Natural killer cell treated with Interleukin-12 subunit alpha and Interleukin-12 subunit beta and Interleukin-15 and Interleukin-18, amount 100 ng/mL, for 72 hours (primary cell): Measurements from ENCODE around the gene OR2T5. TPM values are rescaled to one million over a fixed set of nuclear protein-coding genes. Genes with fewer than 3 reads are reported as not detected.
"Not testable (repeated sequence)": the region's sequence is repeated elsewhere in the genome, so short reads cannot be mapped to it uniquely, and the experiment has no call there.

Experiments used
- ATAC-seq, 2 donors: fragments of 150-1000 bp; cut with Tn5 transposase in 1 of 2; sonication (Bioruptor Pico), chemical (Tn5 transposase) in 1 of 2; 2 replicates each; pipeline ENCODE4 v1.10.0; 2021
- DNase-seq: peaks from one replicate; pipeline ENCODE4 v3.0.0; 2022; ENCODE audit warnings: low spot score
- H3K27ac Mint-ChIP-seq, 2 donors: 1 replicate in 1 of 2; 2 replicates in 1 of 2; pipeline ENCODE4 v1.8.0; 2022; ENCODE audit warnings: mixed read lengths in 2 of 2, mild to moderate bottlenecking in 1 of 2, moderate library complexity in 1 of 2
- H3K27me3 Mint-ChIP-seq, 2 donors: 1 replicate in 1 of 2; 2 replicates in 1 of 2; pipeline ENCODE4 v1.8.0; 2022; ENCODE audit warnings: mixed read lengths in 2 of 2
- H3K36me3 Mint-ChIP-seq: one replicate; pipeline ENCODE4 v1.8.0; 2022; ENCODE audit warnings: mixed read lengths
- H3K4me1 Mint-ChIP-seq, 2 donors: 1 replicate in 1 of 2; 2 replicates in 1 of 2; pipeline ENCODE4 v1.8.0; 2022; ENCODE audit warnings: low read depth in 2 of 2, mixed read lengths in 2 of 2, mild to moderate bottlenecking in 1 of 2
- H3K4me3 Mint-ChIP-seq: one replicate; pipeline ENCODE4 v1.8.0; 2022; ENCODE audit warnings: mixed read lengths
- H3K9me3 Mint-ChIP-seq: 2 replicates; pipeline ENCODE4 v1.8.0; 2022; ENCODE audit warnings: mixed read lengths
- total RNA-seq, 2 donors: library from RNA; stranded (reverse); gene quantifications; one replicate each; pipeline ENCODE4 v1.2.3, GENCODE V29; 2022

OR2T5 gene
- not detected for total RNA-seq

- H3K27me3 Mint-ChIP-seq, H3K4me3 Mint-ChIP-seq, DNase-seq, H3K36me3 Mint-ChIP-seq, H3K27ac Mint-ChIP-seq, H3K9me3 Mint-ChIP-seq, H3K4me1 Mint-ChIP-seq, ATAC-seq: not testable (repeated sequence)
Measured at GRCh38 chr1:248488289-248488688, at the start of gene OR2T5. Gene OR2T5, plus strand, starts transcription at chr1:248488589. Its CDS starts 0 bp downstream, at chr1:248488589.

DNA sequence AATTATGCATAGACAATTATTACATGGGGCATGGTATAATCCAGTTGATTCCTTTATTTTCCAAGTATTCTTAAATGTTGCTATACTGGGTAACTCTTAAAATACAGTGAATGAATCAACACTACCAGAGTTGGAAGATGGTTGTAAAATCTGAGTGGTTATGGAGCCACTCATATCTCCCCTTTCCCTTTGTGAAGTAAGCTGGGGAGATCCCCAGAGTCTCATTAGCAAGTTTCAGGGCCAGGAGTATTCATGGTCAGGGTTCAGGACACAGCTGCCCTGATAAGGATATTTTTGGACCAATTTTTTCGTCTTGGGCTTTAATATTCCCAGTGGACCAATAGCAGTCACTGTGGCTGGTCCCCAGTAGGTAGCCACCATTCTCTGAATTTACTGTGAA lies 49.7 kb upstream of the OR2T5 start:
- not testable (repeated sequence) for ATAC-seq, H3K36me3 Mint-ChIP-seq, DNase-seq, H3K27ac Mint-ChIP-seq, H3K9me3 Mint-ChIP-seq, H3K27me3 Mint-ChIP-seq, H3K4me3 Mint-ChIP-seq, H3K4me1 Mint-ChIP-seq

DNA sequence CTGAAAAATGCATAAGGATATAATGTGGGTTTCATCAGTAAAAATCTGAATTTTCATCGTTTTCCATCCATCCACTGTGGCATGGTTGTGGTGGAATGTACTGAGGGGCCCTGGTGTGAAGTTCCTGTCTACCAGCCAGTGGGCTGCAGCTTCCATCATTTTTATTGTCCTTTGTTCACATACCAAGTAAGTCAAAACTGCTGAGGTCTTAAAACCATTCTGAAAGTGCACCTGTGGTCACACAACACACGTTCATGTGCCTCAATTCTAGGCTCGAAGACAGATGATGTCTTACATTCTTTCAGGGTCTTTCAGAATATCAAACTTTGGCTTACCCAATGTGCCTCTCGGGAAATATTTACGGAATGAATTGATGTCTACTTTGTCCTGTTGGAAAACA lies 49.1 kb upstream of the OR2T5 start:
- H3K4me3 Mint-ChIP-seq, ATAC-seq: not testable (repeated sequence)

GRCh38 chr1:248442500-248443277 lies 45.7 kb upstream of the OR2T5 start:
- not testable (repeated sequence) for H3K27ac Mint-ChIP-seq, H3K36me3 Mint-ChIP-seq, DNase-seq

More for the DNA sequence above, 49.1 kb upstream of the OR2T5 start:
- H3K27me3 Mint-ChIP-seq, H3K4me1 Mint-ChIP-seq, H3K27ac Mint-ChIP-seq, DNase-seq, H3K36me3 Mint-ChIP-seq, H3K9me3 Mint-ChIP-seq: not testable (repeated sequence)

DNA sequence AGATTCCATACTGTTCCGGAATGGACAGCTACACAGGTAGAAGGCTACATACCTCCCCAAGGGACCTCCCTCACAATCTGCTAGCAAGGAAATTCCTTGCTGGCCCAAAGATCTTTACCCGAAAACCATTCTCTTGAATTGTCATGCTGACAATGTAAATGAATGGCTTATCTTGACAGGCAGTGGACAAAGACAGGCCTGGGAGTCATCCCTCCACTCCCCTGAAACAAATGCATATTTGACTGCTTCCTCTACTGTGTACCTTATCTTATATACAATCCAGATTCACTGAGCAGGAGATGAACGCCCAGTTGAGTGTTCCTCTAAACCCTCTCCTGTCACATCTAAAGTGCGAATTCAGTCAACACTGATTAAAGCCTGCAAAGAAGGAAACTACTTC lies 43.8 kb upstream of the OR2T5 start:
- DNase-seq, ATAC-seq, H3K4me1 Mint-ChIP-seq, H3K4me3 Mint-ChIP-seq, H3K36me3 Mint-ChIP-seq, H3K27ac Mint-ChIP-seq, H3K27me3 Mint-ChIP-seq, H3K9me3 Mint-ChIP-seq: not testable (repeated sequence)

More at GRCh38 chr1:248442500-248443277, 45.7 kb upstream of the OR2T5 start:
- not testable (repeated sequence) for ATAC-seq, H3K4me3 Mint-ChIP-seq, H3K4me1 Mint-ChIP-seq, H3K9me3 Mint-ChIP-seq, H3K27me3 Mint-ChIP-seq

- H3K9me3 Mint-ChIP-seq, H3K4me3 Mint-ChIP-seq, H3K27ac Mint-ChIP-seq, H3K36me3 Mint-ChIP-seq, H3K4me1 Mint-ChIP-seq, DNase-seq, H3K27me3 Mint-ChIP-seq, ATAC-seq: not testable (repeated sequence)
Measured at GRCh38 chr1:248445399-248445798, 43.0 kb upstream of the OR2T5 start, which contains the start of gene OR2T2. Gene OR2T2, plus strand, starts transcription at chr1:248445637. Its CDS starts 7,161 bp downstream, at chr1:248452798.

DNA sequence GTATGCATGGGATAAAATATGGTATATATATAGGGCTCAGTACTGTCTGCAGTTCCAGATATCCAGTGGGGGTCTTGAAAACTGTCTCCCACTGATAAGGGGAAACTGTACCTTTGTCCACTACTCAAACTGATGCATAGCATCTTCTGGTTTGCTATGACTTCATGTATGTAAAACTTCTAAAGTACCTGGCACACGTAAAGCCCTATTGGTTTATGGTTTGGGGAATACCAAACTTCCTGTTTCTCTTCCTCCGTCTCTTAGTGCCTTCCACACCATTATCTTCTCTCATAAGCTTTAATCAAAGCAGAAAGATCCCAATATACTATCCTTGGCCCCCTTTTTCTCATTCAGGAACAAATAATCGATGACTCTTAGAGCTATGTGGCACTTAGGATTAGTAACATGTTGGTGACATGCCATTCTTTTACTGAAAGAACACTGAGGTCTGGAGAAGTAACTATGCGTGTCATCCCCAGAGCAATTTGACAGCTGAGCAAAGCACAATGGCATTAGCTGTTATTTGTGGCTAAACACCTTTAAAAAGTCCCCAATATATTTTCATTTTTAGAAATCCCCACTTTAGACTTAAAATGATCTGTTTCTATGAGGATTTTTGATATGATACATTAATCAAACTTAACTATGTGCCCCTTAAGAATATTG lies 39.8 kb upstream of the OR2T5 start:
- not testable (repeated sequence) for H3K4me1 Mint-ChIP-seq, H3K36me3 Mint-ChIP-seq, H3K9me3 Mint-ChIP-seq, DNase-seq, ATAC-seq, H3K27me3 Mint-ChIP-seq, H3K4me3 Mint-ChIP-seq, H3K27ac Mint-ChIP-seq

DNA sequence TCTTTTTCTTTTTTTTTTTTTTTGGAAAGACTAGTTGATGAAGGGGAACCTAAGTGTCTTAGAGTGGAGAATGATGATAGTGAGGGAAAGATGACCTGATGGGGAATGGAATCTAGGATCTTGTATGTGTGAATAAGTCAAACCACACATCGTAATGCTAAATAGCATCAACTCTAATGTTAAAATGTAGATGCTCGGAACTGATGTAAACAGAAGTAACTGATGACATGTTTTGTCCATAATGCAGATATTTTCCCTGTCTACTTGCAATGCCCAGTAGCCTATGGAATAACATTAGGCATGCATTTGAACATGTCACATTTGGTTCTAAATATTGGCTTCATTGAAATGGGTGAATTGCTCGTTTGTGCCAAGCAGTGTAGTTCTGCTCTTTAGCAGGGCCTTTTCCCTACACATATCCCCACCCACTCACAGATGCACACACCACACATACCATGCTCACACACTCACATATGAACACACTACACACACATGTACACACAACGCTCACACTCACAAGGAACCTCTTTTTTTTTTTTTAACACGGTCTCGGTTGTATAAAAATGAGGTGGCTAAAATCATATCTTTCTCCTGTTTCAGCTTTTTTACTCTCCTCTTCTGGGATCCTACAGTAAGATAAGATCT lies 38.4 kb upstream of the OR2T5 start:
- not testable (repeated sequence) for H3K4me1 Mint-ChIP-seq, H3K9me3 Mint-ChIP-seq, H3K4me3 Mint-ChIP-seq, DNase-seq, H3K27me3 Mint-ChIP-seq, H3K27ac Mint-ChIP-seq, H3K36me3 Mint-ChIP-seq, ATAC-seq

- not testable (repeated sequence) for H3K4me1 Mint-ChIP-seq, ATAC-seq, H3K9me3 Mint-ChIP-seq, H3K4me3 Mint-ChIP-seq, H3K27me3 Mint-ChIP-seq, H3K36me3 Mint-ChIP-seq, H3K27ac Mint-ChIP-seq, DNase-seq
Measured at GRCh38 chr1:248450466-248451145, 37.8 kb upstream of the OR2T5 start.

GRCh38 chr1:248453619-248454018 lies 34.8 kb upstream of the OR2T5 start:
- H3K4me1 Mint-ChIP-seq, H3K4me3 Mint-ChIP-seq, H3K27me3 Mint-ChIP-seq, H3K9me3 Mint-ChIP-seq, DNase-seq, H3K27ac Mint-ChIP-seq, H3K36me3 Mint-ChIP-seq: not testable (repeated sequence)
- ATAC-seq: peak in 1 of 2 donors; percentile 59

GRCh38 chr1:248455045-248455444 lies 33.3 kb upstream of the OR2T5 start:
- not testable (repeated sequence) for H3K27ac Mint-ChIP-seq, H3K4me1 Mint-ChIP-seq, H3K9me3 Mint-ChIP-seq, H3K4me3 Mint-ChIP-seq, H3K27me3 Mint-ChIP-seq, H3K36me3 Mint-ChIP-seq, DNase-seq, ATAC-seq

- not testable (repeated sequence) for H3K4me1 Mint-ChIP-seq, H3K4me3 Mint-ChIP-seq, H3K9me3 Mint-ChIP-seq, H3K27me3 Mint-ChIP-seq, DNase-seq, H3K36me3 Mint-ChIP-seq, ATAC-seq, H3K27ac Mint-ChIP-seq
Measured at GRCh38 chr1:248456635-248457034, 31.8 kb upstream of the OR2T5 start.

DNA sequence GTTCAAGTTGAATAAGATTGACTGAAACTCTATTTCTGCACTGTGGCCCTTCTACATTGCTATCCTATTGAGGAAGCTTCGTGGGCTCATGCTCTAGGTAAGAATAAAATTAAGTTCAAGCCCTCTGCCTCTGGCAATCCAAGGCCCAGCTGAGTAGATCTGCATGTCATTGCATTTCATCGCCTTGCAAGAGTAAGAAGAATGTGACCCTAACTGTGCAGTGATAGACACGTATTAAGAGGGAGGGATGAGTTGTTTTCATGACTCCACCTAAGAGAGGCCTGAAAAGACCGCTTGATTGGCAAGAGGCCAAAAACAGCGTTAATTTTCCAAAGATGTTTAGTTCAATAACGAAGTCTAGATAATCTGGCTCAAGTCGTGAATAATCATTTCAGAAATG lies 29.3 kb upstream of the OR2T5 start:
- H3K27ac Mint-ChIP-seq, H3K9me3 Mint-ChIP-seq, H3K4me1 Mint-ChIP-seq, H3K4me3 Mint-ChIP-seq, H3K27me3 Mint-ChIP-seq, H3K36me3 Mint-ChIP-seq, DNase-seq: not testable (repeated sequence)
- ATAC-seq: peak in 1 of 2 donors; percentile 36

- no peaks in the 10 kb centered on the region for H3K4me1 Mint-ChIP-seq
- DNase-seq: no peak
- no peak for ATAC-seq
- H3K9me3 Mint-ChIP-seq: no peaks in the 10 kb centered on the region
- H3K27me3 Mint-ChIP-seq: peaks cover 9 to 28% of the 10 kb centered on the region in 2 donors
- no peak overlapping the region for H3K4me3 Mint-ChIP-seq
- H3K27ac Mint-ChIP-seq: no peak overlapping the region
- no peaks in the 10 kb centered on the region for H3K36me3 Mint-ChIP-seq
Measured at GRCh38 chr1:248471154-248471553, 17.2 kb upstream of the OR2T5 start.
